ENCODE measurements around the gene SGCA.

DNA sequence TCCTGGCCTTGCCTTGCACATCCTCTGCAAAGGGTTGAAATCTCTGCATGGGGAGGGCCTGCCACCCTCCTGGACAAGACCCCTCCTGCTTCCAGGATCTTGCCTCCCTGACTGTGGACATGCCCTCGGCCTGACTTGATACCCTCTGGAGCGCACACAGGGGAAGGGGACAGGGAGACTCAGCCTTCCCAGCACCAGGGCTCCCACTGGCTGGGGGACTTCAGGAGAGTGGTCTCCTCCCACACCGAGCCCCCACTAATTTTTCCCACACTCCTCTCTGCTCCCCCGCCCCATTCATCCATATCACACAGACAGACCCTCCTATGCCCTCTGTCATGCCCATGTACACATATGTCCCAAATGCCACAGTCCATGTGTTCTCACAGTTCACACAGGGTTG, 14.3 kb downstream of the SGCA start:
- TF ChIP-seq, protein P1, sequence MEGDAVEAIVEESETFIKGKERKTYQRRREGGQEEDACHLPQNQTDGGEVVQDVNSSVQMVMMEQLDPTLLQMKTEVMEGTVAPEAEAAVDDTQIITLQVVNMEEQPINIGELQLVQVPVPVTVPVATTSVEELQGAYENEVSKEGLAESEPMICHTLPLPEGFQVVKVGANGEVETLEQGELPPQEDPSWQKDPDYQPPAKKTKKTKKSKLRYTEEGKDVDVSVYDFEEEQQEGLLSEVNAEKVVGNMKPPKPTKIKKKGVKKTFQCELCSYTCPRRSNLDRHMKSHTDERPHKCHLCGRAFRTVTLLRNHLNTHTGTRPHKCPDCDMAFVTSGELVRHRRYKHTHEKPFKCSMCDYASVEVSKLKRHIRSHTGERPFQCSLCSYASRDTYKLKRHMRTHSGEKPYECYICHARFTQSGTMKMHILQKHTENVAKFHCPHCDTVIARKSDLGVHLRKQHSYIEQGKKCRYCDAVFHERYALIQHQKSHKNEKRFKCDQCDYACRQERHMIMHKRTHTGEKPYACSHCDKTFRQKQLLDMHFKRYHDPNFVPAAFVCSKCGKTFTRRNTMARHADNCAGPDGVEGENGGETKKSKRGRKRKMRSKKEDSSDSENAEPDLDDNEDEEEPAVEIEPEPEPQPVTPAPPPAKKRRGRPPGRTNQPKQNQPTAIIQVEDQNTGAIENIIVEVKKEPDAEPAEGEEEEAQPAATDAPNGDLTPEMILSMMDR (optimal IDR thresholded peaks at IDR 0.05 in 1 of 3, IDR thresholded peaks at IDR 0.05 in 1 of 3, conservative IDR thresholded peaks at IDR 0.05 in 1 of 3; ENCODE audit: extremely low read depth in 1 of 3, insufficient read depth in 2 of 3, low read length in 3 of 3) = no peak
- no peak for TF ChIP-seq EZH2 (IDR thresholded peaks at IDR 0.05; ENCODE audit: low read length)

Measured in keratinocyte (primary cell).